ENCODE data around the gene HCAR1.

- no peak for TF ChIP-seq CTCF (IDR thresholded peaks at IDR 0.05)
- TF ChIP-seq POLR2A (IDR thresholded peaks at IDR 0.05): no peak
These were observed 5.9 kb downstream of the HCAR1 start for GRCh38 chr12:122724641-122725243.

Measured in tibial nerve (tissue), 3 donors.